Head of caudate nucleus (tissue), 42 donors: Measurements from ENCODE around the gene EML4.

Experiments used
- DNase-seq, 42 donors: peaks; one replicate each; pipeline versions ENCODE4 v3.0.0 to v3.0.0-alpha.2; 2020 to 2021; ENCODE audit warnings: mixed read lengths in 7 of 42
- intact Hi-C: fragments of 100-400 bp; cut with DNase I; formaldehyde crosslinking; loops from one replicate; pipeline ENCODE4 v1.15.0; 2022

Gene EML4

DNA sequence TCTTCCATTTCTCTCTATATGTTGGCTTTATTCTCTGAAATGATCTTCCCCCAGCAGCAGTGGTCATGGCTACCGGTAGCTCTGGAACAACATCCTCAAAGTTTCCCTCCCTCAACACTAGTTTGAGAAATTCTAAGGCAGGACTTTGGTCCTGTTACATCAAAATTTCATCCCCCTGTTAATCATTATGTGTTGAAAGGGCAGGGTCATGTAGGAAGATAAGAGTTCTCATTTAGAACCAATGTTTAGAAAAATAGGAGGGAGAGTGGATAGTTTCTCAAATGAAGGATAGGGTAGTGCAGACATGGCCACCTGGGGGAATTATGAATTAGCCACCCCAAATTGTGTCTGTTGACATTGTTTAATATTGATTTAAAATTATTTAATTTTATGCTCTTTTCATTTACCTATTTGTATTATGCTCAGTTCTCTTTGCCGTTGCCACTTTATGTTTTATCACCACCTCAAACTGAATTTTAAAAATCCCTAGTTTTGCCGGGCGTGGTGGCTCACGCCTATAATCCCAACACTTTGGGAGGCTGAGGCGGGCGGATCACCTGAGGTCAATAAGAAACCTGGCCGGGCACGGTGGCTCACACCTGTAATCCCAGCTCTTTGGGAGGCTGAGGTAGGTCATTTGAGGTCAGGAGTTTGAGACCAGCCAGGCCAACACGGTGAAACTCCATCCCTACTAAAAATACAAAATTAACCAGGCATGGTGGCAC lies 22.3 kb downstream of the EML4 start:
- intact Hi-C loops: no loop called here
- no peak for DNase-seq

DNA sequence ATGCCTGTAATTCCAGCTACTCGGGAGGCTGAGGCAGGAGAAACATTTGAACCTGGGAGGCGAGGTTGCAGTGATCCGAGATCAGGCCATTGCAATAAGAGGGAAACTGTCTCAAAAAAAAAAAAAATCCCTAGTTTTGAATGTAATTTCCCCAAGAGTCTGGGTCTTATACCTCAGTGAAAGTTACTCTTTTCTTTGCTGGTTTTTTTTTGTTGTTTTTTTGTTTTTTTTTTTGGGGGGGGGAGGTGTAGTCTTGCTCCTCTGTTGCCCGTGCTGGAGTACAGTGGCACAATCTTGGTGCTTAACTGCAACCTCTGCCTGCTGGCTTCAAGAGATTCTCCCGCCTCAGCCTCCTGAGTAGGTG lies 22.8 kb downstream of the EML4 start:
- no peak for DNase-seq
- intact Hi-C loops: no loop called here

DNA sequence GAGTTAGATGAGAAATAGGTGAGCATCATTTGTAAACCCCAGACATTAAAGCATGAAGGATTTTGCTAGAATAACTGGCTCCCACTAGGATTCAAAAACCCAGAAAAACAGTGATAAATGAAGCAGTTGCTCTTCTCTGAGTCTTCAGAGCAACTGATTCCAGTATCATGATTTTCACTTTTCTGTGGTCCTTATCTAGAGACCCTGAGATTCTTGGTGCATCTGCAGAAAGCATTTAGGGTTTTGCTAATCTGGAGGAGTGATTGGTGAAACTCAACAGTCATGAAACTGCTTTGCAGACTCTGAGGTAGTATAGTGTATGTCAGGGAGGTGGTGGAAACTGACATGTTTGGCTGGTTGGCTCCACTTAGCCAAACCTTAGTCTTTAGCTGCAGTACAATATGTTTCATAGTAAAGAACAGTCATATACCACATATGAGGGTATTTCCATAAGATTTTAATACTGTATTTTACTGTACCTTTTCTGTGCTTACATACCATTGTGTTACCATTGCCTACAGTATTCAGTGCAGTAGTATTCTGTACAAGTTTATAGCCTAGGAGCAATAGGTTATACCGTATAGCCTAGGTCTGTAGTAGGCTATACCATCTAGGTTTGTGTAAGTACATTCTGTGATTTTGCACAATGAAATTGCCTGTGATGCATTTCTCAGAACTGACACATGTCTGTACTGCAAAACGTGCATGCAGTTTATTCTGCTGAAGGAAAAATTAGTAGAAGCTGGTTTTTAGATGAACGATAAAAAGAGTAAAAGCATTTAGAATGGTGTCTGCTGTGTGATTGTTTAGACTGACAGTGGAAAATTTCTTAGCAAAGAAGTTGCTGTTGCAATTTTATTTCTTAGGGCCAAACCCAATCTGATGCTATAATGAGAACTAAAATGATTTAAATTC lies 23.8 kb downstream of the EML4 start:
- intact Hi-C loops: no loop called here
- no peak for DNase-seq

DNA sequence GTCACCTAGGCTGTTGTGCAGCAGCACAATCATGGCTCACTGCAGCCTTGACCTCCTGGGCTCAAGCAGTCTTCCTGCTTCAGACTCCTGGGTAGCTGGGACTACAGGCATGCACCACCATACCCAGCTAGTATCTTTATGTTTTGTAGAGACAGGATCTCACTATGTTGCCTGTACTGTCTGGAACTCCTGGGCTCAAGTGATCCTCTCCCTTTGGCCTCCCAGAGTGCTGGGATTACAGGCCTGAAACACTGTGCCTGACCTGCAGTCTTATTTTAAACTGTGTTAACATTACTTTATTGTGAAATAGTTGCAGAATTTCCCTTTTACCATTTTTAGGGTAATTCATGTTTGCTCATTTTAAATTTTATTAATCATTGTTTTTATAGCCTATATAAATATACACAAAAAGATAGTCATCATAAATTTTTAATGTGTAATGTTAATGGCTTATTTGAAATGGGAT lies 24.6 kb downstream of the EML4 start:
- intact Hi-C loops: no loop called here
- no peak for DNase-seq

DNA sequence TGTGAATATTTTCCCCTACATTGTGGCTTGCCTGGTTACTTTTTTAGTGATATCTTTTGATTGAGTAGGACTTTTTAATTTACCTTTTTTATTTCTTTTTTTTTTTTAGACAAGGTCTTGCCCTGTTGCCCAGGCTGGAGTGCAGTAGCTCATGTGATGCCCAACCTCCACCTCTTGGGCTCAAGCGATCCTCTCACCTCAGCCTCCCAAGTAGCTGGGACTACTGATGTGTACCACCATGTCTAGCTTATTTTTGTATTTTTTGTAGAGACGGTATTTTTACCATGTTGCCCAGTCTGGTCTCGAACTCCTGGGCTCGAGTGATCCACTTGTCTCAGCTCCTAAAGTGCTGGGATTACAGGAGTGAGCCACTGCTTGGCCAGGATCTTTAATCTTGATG lies 25.3 kb downstream of the EML4 start:
- intact Hi-C loops: no loop called here
- no peak for DNase-seq

DNA sequence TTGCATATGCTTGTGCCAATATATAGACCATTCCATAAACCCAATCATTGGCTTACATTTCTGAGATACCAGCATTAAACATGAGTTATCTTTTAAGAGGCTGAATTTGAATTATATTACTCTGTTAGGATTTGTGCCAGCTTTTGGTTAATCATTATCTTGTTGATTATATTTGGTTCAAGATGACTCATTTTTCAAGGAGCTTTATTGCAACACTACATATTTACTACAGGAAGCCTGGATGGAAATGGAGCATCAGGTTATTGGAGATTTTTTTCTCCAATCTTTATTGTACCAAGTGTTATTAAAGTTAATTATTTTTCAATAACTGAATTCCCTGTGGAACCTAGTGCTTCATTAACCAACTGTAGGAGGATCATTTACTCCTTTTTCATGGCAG lies 26.4 kb downstream of the EML4 start:
- intact Hi-C loops: no loop called here
- DNase-seq: no peak

DNA sequence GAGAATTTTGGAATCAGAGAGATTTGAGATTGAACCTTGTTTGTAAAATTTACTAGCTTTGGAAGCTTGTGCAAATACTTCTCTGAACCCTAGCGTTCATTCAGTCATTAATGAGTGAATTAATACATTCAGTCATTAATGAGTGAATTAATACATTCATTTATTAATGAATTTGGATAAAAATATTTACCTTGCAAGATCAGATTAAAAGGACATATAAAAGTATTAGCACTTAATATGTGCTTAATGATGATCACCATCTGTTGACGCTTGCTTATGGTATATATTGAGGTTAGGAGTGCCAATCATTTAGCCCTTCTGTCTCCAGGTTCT lies 26.9 kb downstream of the EML4 start:
- no peak for DNase-seq
- intact Hi-C loops: no loop called here

DNA sequence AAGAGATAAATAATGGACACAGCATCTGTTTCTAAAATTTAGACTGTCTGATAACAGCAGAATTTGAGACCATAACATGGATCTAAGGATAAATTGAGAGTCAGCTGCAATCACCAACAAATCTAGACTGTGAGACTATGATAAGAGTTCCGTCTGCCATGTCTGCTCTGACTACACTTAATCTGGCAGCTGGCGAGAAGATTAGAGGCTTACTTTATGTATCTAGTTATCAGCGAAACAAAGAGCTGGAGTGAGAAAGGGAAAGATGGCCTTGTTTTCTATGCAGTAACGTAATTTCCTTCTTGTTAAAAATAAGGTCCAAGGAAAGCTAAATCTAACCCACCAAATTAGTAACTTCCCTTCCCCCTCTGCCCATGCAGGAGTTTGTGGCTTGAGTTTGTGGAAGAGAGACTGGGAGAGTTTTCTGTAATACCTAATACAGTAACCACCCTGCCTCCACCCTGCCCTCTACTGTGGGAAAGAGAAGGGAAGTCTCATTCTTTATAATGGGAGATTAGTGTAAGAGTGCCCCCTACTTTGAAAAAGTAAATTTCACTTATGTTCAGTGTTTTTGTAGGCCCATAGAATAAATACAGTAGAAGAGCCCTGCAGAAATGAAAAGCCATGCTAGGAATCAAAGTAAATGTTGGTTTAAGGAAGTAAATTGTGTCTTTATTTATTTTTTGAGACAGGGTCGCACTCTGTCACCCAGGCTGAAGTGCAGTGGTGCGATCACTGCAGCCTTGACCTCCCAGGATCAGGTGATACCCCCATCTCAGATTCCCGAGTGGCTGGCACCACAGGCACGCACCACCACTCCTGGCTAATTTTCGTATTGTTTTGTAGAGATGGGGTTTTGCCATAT lies 27.5 kb downstream of the EML4 start:
- intact Hi-C loops: no loop called here
- DNase-seq: peak in 20 of 42 donors; percentile 14 to 58 (median 27)

DNA sequence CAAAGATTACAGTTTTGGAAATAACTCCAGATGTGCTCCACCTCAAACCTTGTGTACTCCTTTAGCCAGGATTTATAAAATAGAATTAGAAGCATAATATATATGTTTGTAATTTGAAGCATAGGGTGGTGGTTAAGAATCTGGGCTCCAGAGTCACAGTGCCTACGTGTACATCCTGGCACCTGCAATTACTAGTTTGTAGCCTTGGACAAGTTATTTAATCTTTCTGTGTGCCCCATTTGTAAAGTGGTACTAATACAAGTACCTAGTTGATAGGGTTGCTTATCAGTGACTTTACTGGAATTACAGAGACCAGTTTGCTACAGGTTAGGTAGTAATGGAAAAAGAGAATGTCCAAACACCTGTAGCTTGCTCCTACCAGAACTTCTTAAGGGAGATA lies 28.6 kb downstream of the EML4 start:
- DNase-seq: no peak
- intact Hi-C loops: no loop called here

DNA sequence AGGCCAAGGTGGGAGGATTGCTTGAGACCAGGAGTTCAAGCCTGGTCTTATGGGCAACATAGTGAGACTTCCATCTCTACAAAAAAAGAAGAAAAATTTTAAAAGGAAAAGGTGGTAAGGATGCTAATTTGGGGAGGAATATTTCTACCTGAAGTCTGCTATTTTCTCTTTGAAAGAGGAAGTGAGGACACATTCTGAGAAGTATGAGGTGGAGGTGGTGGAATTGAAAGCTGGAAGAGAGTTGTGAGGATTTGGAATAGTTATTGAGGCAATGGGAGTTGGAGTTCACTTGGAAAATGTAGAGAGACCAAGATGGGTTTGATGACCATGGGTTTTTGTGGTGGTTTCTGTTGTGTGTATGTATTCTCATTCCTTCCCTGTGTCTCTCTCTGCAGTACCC lies 29.3 kb downstream of the EML4 start:
- intact Hi-C loops: no loop called here

DNA sequence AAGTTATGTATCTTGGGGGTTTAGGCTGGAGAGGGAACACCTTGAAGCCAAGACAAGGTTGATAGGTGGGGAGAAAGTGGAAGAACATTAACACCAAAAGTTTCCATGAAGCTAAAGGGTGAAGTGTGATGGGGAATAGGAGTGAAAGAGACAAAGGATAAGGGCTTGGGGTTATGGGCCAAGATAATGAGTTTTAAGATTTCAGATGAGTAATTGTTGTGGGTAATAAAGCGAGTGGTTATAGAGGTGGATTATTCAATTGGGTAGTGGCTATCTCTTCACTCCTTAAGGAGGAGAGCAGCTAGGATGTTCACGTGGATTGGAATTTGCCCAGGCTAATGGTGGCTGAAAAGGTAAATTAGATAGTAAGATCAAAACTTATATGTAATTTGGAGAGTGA lies 29.8 kb downstream of the EML4 start:
- DNase-seq: no peak
- intact Hi-C loops: no loop called here

More for the DNA sequence above, 29.3 kb downstream of the EML4 start:
- no peak for DNase-seq

DNA sequence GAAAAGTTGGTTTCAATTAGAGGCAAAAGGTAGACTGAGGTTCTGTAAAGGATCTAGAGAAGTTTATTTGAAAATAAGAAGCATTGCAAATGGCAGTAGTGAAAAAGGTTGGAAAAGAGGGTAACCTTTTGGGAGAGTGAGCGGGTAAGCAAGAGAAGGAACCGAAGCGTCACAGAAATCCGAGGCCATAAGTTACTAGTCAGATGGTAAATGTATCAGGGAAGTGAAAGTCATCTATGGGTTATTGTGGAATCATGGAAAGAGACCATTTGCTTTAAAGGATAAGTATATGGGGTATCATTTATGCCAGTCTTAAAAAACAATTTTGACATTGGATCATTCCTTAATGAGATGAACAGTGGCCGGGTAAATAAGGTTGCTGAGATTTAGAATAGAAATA lies 30.5 kb downstream of the EML4 start:
- no peak for DNase-seq
- intact Hi-C loops: no loop called here

DNA sequence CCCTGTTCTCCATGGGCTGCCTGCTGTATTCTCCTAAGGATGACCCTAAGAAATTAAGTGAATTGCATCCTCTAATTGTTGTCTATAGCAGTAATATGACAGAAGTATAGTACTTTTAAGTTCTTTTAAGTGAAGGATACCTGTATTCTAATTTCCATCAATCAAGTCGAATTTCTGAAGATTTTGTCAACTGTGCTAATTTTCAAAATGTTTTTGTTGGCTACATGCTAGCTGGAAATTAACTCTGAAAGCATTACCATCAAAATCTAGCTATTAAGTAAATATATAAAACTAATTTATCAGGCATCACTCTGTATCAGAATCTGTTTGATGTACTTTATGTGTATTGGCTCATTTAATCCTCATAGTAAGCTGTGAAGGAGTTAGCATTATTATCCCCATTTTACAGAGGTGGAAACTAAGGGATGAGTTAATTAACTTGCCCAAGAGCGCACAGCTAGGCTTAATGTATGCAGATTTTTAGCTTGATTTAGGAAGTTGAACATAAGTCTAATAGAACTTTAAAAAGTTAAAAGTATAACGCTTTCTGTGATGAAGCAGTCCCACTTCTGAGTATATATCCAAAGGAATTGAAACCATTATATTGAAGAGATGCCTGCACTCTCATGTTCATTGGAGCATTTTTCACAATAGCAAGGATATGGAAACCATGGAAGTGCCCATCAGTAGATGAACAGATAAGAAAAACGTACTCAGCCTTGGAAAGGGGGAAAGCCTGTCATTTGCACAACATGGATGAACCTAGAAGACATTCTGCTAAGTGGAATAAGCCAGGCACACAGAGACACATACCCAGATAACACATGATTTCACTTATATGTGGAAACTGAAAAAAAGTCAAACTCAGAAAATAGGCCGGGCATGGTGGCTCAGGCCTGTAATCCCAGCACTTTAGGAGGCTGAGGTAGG lies 32.0 kb downstream of the EML4 start:
- intact Hi-C loops: no loop called here
- DNase-seq: no peak

DNA sequence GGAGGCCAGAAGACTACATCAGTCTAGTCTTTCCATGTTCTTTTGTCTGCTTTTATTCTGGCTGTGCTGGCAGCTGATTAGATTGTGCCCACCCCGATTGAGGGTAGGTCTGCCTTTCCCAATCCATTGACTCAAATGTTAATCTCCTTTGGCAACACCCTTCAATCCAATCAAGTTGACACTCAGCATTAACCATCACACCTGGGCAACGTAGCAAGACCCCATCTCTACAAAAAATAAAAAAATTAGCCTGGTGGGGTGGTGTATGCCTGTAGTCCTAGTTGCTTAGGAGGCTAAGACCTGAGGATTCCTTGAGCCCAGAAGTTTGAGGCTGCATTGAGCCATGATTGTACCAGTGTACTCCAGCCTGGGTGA lies 33.5 kb downstream of the EML4 start:
- intact Hi-C loops: no loop called here

DNA sequence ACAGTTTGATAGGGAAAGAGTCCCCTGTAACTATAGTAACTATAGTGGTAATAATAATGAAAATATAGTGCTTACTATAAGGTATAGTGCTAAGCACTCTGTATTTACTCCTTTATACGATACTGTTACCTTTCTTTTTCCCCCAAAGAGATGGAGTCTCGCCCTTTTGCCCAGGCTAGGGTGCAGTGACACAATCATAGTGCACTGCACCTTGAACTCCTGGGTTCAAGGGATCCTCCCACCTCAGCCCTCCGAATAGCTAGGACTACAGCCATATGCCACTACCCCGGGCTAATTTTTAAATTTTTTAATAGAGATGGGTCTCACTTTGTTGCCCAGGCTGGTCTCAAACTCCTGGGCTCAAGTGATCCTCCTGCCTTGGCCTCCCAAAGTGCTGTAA lies 34.6 kb downstream of the EML4 start:
- no peak for DNase-seq
- intact Hi-C loops: no loop called here

More for the DNA sequence above, 33.5 kb downstream of the EML4 start:
- no peak for DNase-seq

DNA sequence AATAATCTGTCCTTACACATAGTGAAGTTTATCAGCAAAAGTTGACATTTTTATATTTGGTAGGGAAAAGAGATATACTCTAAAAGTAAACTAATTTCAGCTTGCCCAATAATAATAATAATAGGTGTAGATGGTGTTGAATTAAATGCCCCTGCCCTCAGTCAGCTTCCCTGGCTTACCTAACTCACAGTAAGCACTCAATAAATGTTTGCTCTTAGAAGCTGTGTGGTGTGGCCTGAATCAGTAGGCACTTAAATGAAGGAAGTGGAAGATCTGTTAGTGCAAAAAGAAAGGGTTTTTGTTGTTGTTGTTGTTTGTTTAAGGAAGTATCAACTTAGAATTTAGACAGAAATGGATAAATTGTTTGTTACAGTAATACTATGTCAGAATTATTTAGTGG lies 36.2 kb downstream of the EML4 start:
- DNase-seq: no peak
- intact Hi-C loops: no loop called here

DNA sequence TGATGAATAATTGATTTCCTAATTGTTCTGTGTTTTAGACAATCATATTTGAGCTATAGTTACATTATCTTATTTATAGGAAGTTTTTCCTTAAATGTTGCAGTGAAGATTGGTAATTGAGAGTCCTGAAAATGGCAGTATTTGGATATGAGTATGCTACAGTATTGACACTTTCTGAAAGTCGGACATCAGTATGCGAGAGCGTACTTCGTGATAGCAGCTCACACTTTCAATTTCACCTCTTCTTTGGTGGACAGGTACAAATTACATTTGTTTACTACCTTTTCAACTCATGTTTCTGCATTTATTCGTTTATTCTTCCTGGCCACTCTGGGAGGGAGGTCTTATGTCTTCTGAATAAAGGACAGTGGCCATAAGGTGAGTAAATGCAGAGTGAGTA lies 38.7 kb downstream of the EML4 start:
- DNase-seq: no peak
- intact Hi-C loops: no loop called here

DNA sequence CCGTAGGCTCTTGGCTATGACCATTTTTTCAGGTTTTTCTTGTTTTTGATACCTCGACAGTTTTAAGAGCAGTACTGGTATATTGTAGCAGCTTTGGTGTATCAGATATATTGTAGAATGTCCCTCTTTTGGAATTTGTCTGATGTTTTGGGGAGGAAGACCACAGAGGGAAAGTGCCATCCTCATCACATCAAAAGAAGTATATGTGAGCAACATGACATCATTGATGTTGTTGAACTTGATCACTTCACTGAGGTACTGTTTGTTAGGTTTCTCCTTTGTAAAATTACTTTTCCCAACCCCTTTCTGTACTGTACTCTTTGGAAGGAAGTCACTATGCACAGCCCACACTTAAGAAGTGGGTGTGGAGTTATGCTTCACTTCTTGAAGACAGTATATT lies 41.0 kb downstream of the EML4 start:
- intact Hi-C loops: no loop called here
- peak in 2 of 42 donors; percentile 29 to 43 for DNase-seq

DNA sequence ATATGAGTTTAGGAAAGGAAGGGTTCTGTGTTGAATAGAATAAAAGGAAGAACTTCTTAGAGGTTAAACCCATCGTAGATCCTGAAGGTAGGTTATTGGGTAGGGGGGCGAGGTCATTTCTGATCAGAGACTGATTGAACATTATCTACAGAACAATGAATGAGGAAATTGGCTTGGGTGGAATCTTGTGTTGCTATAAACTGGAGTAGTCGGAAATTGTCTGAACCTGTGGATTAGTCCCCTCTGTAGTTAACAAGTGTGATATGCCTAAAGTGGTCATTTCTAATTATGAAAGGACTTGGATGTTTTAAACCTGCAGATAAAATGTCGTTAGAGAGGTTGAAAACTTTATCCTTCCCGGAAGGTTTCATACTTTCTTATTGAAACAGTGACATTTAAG lies 42.1 kb downstream of the EML4 start:
- DNase-seq: no peak
- intact Hi-C loops: no loop called here
